Keratinocyte (primary cell): Measurements from ENCODE around the gene SLU7. TPM values are rescaled to one million over a fixed set of nuclear protein-coding genes. Genes with fewer than 3 reads are reported as not detected.

ENCODE experiments used
- DNase-seq: peaks from one replicate; pipeline ENCODE4 v3.0.0-alpha.2; 2011; ENCODE audit warnings: low read depth, missing footprints, low spot score
- FAIRE-seq: peaks from 2 replicates; lab custom pipeline; 2011; peaks lifted over from hg19 to GRCh38; lab: Jason Lieb, UNC
- H2AFZ ChIP-seq: 2 replicates; pipeline ENCODE4 v1.6.0; 2012; ENCODE audit warnings: low read length, control low read depth, inconsistent platforms; ENCODE audit not compliant: control insufficient read depth
- H3K27ac ChIP-seq: 2 replicates; pipeline ENCODE4 v1.5.1; 2011; ENCODE audit warnings: low read length; ENCODE audit not compliant: control insufficient read depth, insufficient read depth
- H3K27me3 ChIP-seq: 3 replicates; pipeline ENCODE4 v1.6.0; 2011; ENCODE audit warnings: low read length; ENCODE audit not compliant: control insufficient read depth, insufficient read depth; ENCODE audit errors: extremely low read depth
- H3K36me3 ChIP-seq, 2 experiments: 2 replicates in 1 of 2; 3 replicates in 1 of 2; pipeline ENCODE4 v1.5.1; 2011; ENCODE audit warnings: low read length in 2 of 2, mild to moderate bottlenecking in 1 of 2; ENCODE audit not compliant: control insufficient read depth in 2 of 2, insufficient read depth in 2 of 2; ENCODE audit errors: extremely low read depth in 1 of 2
- H3K4me1 ChIP-seq: 3 replicates; pipeline ENCODE4 v1.5.1; 2011; ENCODE audit warnings: low read length; ENCODE audit not compliant: control insufficient read depth, insufficient read depth; ENCODE audit errors: extremely low read depth
- H3K4me2 ChIP-seq: 3 replicates; pipeline ENCODE4 v1.6.0; 2011; ENCODE audit warnings: low read depth, low read length; ENCODE audit not compliant: control insufficient read depth, insufficient read depth; ENCODE audit errors: extremely low read depth
- H3K4me3 ChIP-seq, 3 experiments: fragments of 200-600 bp in 1 of 3; sonication (generic) in 1 of 3; 2 replicates in 2 of 3; 3 replicates in 1 of 3; pipeline ENCODE4 v1.5.1; 2011 to 2016; ENCODE audit warnings: low read length in 3 of 3, mild to moderate bottlenecking in 3 of 3, control low read depth in 2 of 3, inconsistent platforms in 1 of 3, low read depth in 1 of 3, mixed read lengths in 1 of 3, mixed run types in 1 of 3, moderate library complexity in 1 of 3; ENCODE audit not compliant: control insufficient read depth in 2 of 3, insufficient read depth in 2 of 3; ENCODE audit errors: extremely low read depth in 1 of 3
- H3K79me2 ChIP-seq: 2 replicates; pipeline ENCODE4 v1.6.0; 2012; ENCODE audit warnings: low read length; ENCODE audit not compliant: control insufficient read depth, insufficient read depth
- H3K9ac ChIP-seq: 3 replicates; pipeline ENCODE4 v1.6.0; 2011; ENCODE audit warnings: low read length; ENCODE audit not compliant: control insufficient read depth, insufficient read depth; ENCODE audit errors: extremely low read depth
- H3K9me1 ChIP-seq: 3 replicates; pipeline ENCODE4 v1.6.0; 2011; ENCODE audit warnings: low read length; ENCODE audit not compliant: control insufficient read depth, insufficient read depth; ENCODE audit errors: extremely low read depth
- H3K9me3 ChIP-seq: 2 replicates; pipeline ENCODE4 v1.5.1; 2012; ENCODE audit warnings: low read depth, low read length; ENCODE audit not compliant: control insufficient read depth
- H4K20me1 ChIP-seq: 3 replicates; pipeline ENCODE4 v1.6.0; 2011; ENCODE audit warnings: low read length; ENCODE audit not compliant: control insufficient read depth, insufficient read depth; ENCODE audit errors: extremely low read depth
- CTCF ChIP-seq, 3 experiments: IDR thresholded peaks in 1 of 3; conservative IDR thresholded peaks in 1 of 3; optimal IDR thresholded peaks in 1 of 3; 2 replicates in 2 of 3; 3 replicates in 1 of 3; pipeline versions ENCODE3 to v1.5.1; 2011; ENCODE audit warnings: low read length in 3 of 3, mild to moderate bottlenecking in 3 of 3, moderate library complexity in 2 of 3, control low read depth in 1 of 3, inconsistent platforms in 1 of 3; ENCODE audit not compliant: insufficient read depth in 2 of 3; ENCODE audit errors: extremely low read depth in 1 of 3
- EZH2 ChIP-seq: IDR thresholded peaks from one replicate; pipeline ENCODE4 v1.6.1; 2012; ENCODE audit warnings: inconsistent platforms, mild to moderate bottlenecking, low read length, moderate library complexity
- dilution Hi-C: fragments of 300-500 bp; cut with MboI; formaldehyde crosslinking; loops from one replicate; pipeline ENCODE4 v1.7.0; 2020; ENCODE audit warnings: low sequenced_read_pairs; ENCODE audit not compliant: extremely low pct_ligation_motif_present
- polyA plus RNA-seq, 5 experiments: library from polyadenylated mRNA; depleted of rRNA in 3 of 5; stranded (reverse) in 3 of 5; stranded (forward) in 1 of 5; unstranded in 1 of 5; fragments of >200 nt; gene quantifications; 1 replicate in 1 of 5; 2 replicates in 3 of 5; 3 replicates in 1 of 5; pipeline versions ENCODE4 v1.2.1 to v1.2.3, GENCODE V29; 2011 to 2012; ENCODE audit warnings: missing spikeins in 2 of 5, low read depth in 1 of 5, low replicate concordance in 1 of 5

SLU7 gene
- polyA plus RNA-seq, 1 donor (not counting 4 experiments of a cell fraction or from before 2014, with no cell fraction given) = 29.7 TPM

GRCh38 chr5:160423099-160423498, 4.2 kb upstream of the SLU7 start:
- TF ChIP-seq CTCF (optimal IDR thresholded peaks at IDR 0.05 in 1 of 3, IDR thresholded peaks at IDR 0.05 in 1 of 3, conservative IDR thresholded peaks at IDR 0.05 in 1 of 3; ENCODE audit: extremely low read depth in 1 of 3, insufficient read depth in 2 of 3, low read length in 3 of 3) (no peak), EZH2 (no peak)
- Histone ChIP-seq H3K4me3 (peak overlapping the region; percentile 1 to 87 (median 79)), H3K9me3 (no peaks in the 10 kb centered on the region), H3K9me1 (no peaks in the 10 kb centered on the region), H3K4me1 (peaks cover 34% of the 10 kb centered on the region), H3K36me3 (peaks cover 4 to 20% of the 10 kb centered on the region in 2 experiments), H3K4me2 (peak overlapping the region; percentile 97), H3K79me2 (peaks cover 31% of the 10 kb centered on the region), H3K27ac (peak overlapping the region; percentile 90), H3K9ac (peak overlapping the region; percentile 81), H2AFZ (no peak overlapping the region), H4K20me1 (no peaks in the 10 kb centered on the region), H3K27me3 (no peaks in the 10 kb centered on the region)
- DNase-seq (no peak), FAIRE-seq (peak; percentile 83)
- dilution Hi-C loops = no loop called here

GRCh38 chr5:160421625-160422258, 2.9 kb upstream of the SLU7 start, which contains the start of gene PTTG1:
Gene PTTG1 (plus strand): TSS chr5:160421855. CDS start chr5:160422313, 458 bp downstream.
- H3K4me1 ChIP-seq = peaks cover 42% of the 10 kb centered on the region
- H3K9ac ChIP-seq = peak within 1 kb of the TSS; percentile 81
- H3K9me1 ChIP-seq = no peaks in the 10 kb centered on the region
- TF ChIP-seq CTCF (optimal IDR thresholded peaks at IDR 0.05 in 1 of 3, IDR thresholded peaks at IDR 0.05 in 1 of 3, conservative IDR thresholded peaks at IDR 0.05 in 1 of 3; ENCODE audit: extremely low read depth in 1 of 3, insufficient read depth in 2 of 3, low read length in 3 of 3) (no peak), EZH2 (no peak)
- H3K27me3 ChIP-seq = no peaks in the 10 kb centered on the region
- peak within 1 kb of the TSS; percentile 97 for H3K4me2 ChIP-seq
- peaks cover 2 to 16% of the 10 kb centered on the region in 2 experiments for H3K36me3 ChIP-seq
- dilution Hi-C loops = no loop called here
- H2AFZ ChIP-seq = peak within 1 kb of the TSS; percentile 52
- peak within 1 kb of the TSS; percentile 90 for H3K27ac ChIP-seq
- H3K9me3 ChIP-seq = no peaks in the 10 kb centered on the region
- DNase-seq = peak; percentile 76
- FAIRE-seq = peak; percentile 89
- H3K4me3 ChIP-seq = peak within 1 kb of the TSS; percentile 62 to 87 (median 79)
- H4K20me1 ChIP-seq = no peaks in the 10 kb centered on the region
- H3K79me2 ChIP-seq = peaks cover 45% of the 10 kb centered on the region
